ENCODE measurements around the gene WDR93. TPM values are rescaled to one million over a fixed set of nuclear protein-coding genes. Genes with fewer than 3 reads are reported as not detected.

Gene WDR93
- total RNA-seq, 1 experiment from 2014 or later, result not detected

- no peaks in the 10 kb centered on the region for H3K9me3 Mint-ChIP-seq
- no peak for DNase-seq (ENCODE audit: low spot score)
- no peak overlapping the region for H3K4me3 Mint-ChIP-seq
- H3K4me1 Mint-ChIP-seq, result peaks cover 20% of the 10 kb centered on the region; the same call in 1 of the 2 replicates
- no peak for ATAC-seq
- TF ChIP-seq E2F1 (CRISPR knock-in tag; IDR thresholded peaks at IDR 0.05) (no peak), ZNF671 (CRISPR knock-in tag; IDR thresholded peaks at IDR 0.05) (no peak)
- POLR2A ChIA-PET, result no interaction called here
- peaks cover 44% of the 10 kb centered on the region for H3K27me3 Mint-ChIP-seq (ENCODE audit: low read depth)
- CTCF ChIA-PET, result interaction anchor here (1.0 to 6.7 kb wide), 6 partner anchors 9 to 498 kb away, joined by 3 to 54 read pairs (median 13); no protein-coding TSS in a partner anchor
- H3K27ac Mint-ChIP-seq, result no peak overlapping the region
- no peaks in the 10 kb centered on the region for H3K36me3 Mint-ChIP-seq
Observed at GRCh38 chr15:89751748-89752147, 61.1 kb downstream of the WDR93 start.

GRCh38 chr15:89753855-89754254 is 63.2 kb downstream of the WDR93 start:
- peaks cover 44% of the 10 kb centered on the region for H3K27me3 Mint-ChIP-seq (ENCODE audit: low read depth)
- CTCF ChIA-PET, result interaction anchor here (0.7 to 1.9 kb wide), 2 partner anchors 14 to 30 kb away, joined by 4 to 9 read pairs; no protein-coding TSS in a partner anchor
- DNase-seq (ENCODE audit: low spot score) (no peak), ATAC-seq (no peak)
- H3K9me3 Mint-ChIP-seq, result no peaks in the 10 kb centered on the region
- POLR2A ChIA-PET, result interaction anchor here (0.7 kb wide), 1 partner anchor 545 kb away, joined by 7 read pairs; no protein-coding TSS in a partner anchor
- peaks cover 6% of the 10 kb centered on the region; the same call in 1 of the 2 replicates for H3K4me1 Mint-ChIP-seq
- no peak overlapping the region for H3K4me3 Mint-ChIP-seq
- H3K27ac Mint-ChIP-seq, result no peak overlapping the region
- H3K36me3 Mint-ChIP-seq, result no peaks in the 10 kb centered on the region
- no peak for TF ChIP-seq ARID4B (CRISPR knock-in tag; IDR thresholded peaks at IDR 0.05; ENCODE audit: borderline replicate concordance)
- TF ChIP-seq CREM (CRISPR knock-in tag; IDR thresholded peaks at IDR 0.05), result no peak
- no peak for TF ChIP-seq ZNF281 (CRISPR knock-in tag; IDR thresholded peaks at IDR 0.05)
- no peak for TF ChIP-seq ZBTB43 (CRISPR knock-in tag; IDR thresholded peaks at IDR 0.05)
- no peak for TF ChIP-seq IRF1 (CRISPR knock-in tag; IDR thresholded peaks at IDR 0.05)
- TF ChIP-seq CTCF (IDR thresholded peaks at IDR 0.05), result no peak
- TF ChIP-seq ZNF121 (CRISPR knock-in tag; IDR thresholded peaks at IDR 0.05), result no peak
- TF ChIP-seq ZNF263 (CRISPR knock-in tag; IDR thresholded peaks at IDR 0.05; ENCODE audit: low read depth), result no peak
- TF ChIP-seq JUN (CRISPR knock-in tag; IDR thresholded peaks at IDR 0.05), result no peak
- TF ChIP-seq ATF3 (CRISPR knock-in tag; conservative IDR thresholded peaks at IDR 0.05), result no peak
- TF ChIP-seq GABPB1 (CRISPR knock-in tag; IDR thresholded peaks at IDR 0.05), result no peak
- no peak for TF ChIP-seq NFE2L1 (CRISPR knock-in tag; IDR thresholded peaks at IDR 0.05)
- no peak for TF ChIP-seq HMGXB4 (CRISPR knock-in tag; IDR thresholded peaks at IDR 0.05)
- no peak for TF ChIP-seq ATF6 (CRISPR knock-in tag; IDR thresholded peaks at IDR 0.05)
- no peak for TF ChIP-seq NFATC4 (CRISPR knock-in tag; IDR thresholded peaks at IDR 0.05)

Data from WTC11 (cell line).